HEK293 (cell line): Measurements from ENCODE around the gene PTGER1.

ENCODE experiments used
- CTCF ChIA-PET: fragments of 350-600 bp; formaldehyde crosslinking; extraction: SDS; loops from one replicate; lab custom pipeline; 2021; ENCODE audit warnings: antibody characterized with exemption; lab: Yijun Ruan, JAX
- POLR2A ChIA-PET: fragments of 300-600 bp; formaldehyde crosslinking; extraction: SDS; loops from one replicate; lab custom pipeline; 2020; ENCODE audit warnings: antibody characterized with exemption, inconsistent platforms; lab: Yijun Ruan, JAX
- H3K27ac ChIP-seq: fragments of 200-500 bp; sonication (Bioruptor generic); 2 replicates; pipeline ENCODE4 v1.5.1; 2014; ENCODE audit warnings: low read depth, low read length, control low read depth, inconsistent platforms; ENCODE audit errors: extremely low read depth
- H3K36me3 ChIP-seq, 2 experiments: fragments of 200-500 bp in 1 of 2; sonication (Bioruptor generic) in 1 of 2; 1 replicate in 1 of 2; 2 replicates in 1 of 2; pipeline ENCODE4 v1.5.1; 2014 to 2017; ENCODE audit warnings: inconsistent platforms in 2 of 2, low read length in 2 of 2; ENCODE audit not compliant: control insufficient read depth in 2 of 2, insufficient read depth in 1 of 2
- H3K4me1 ChIP-seq: fragments of 200-500 bp; sonication (Bioruptor generic); 2 replicates; pipeline ENCODE4 v1.5.1; 2014; ENCODE audit warnings: mild to moderate bottlenecking, low read length, inconsistent platforms; ENCODE audit not compliant: control insufficient read depth, insufficient read depth
- H3K4me3 ChIP-seq: 2 replicates; pipeline ENCODE4 v1.5.1; 2011; ENCODE audit warnings: low read depth, mild to moderate bottlenecking, control low read depth, low read length, moderate library complexity
- H3K9me3 ChIP-seq: fragments of 200-500 bp; sonication (Bioruptor generic); 2 replicates; pipeline ENCODE4 v1.5.1; 2014; ENCODE audit warnings: low read depth, low read length, inconsistent platforms; ENCODE audit not compliant: control insufficient read depth, insufficient read depth
- ATF2 ChIP-seq: fragments of 450-650 bp; formaldehyde crosslinking; IDR thresholded peaks from 2 replicates; pipeline ENCODE4 v1.5.1; 2016; ENCODE audit warnings: missing biosample characterization, missing genetic modification characterization, low read depth
- KLF17 ChIP-seq: fragments of 450-650 bp; formaldehyde crosslinking; IDR thresholded peaks from 2 replicates; pipeline ENCODE4 v1.5.1; 2016; ENCODE audit warnings: missing biosample characterization, missing genetic modification characterization
- KLF8 ChIP-seq: fragments of 450-650 bp; formaldehyde crosslinking; IDR thresholded peaks from 2 replicates; pipeline ENCODE4 v1.5.1; 2016; ENCODE audit warnings: missing biosample characterization, missing genetic modification characterization
- KLF9 ChIP-seq: fragments of 450-650 bp; formaldehyde crosslinking; IDR thresholded peaks from 2 replicates; pipeline ENCODE4 v1.5.1; 2016; ENCODE audit warnings: missing biosample characterization, missing genetic modification characterization, low read depth
- PRDM10 ChIP-seq: fragments of 450-650 bp; formaldehyde crosslinking; IDR thresholded peaks from 2 replicates; pipeline ENCODE4 v1.5.1; 2016; ENCODE audit warnings: missing biosample characterization, missing genetic modification characterization
- PRDM4 ChIP-seq: fragments of 450-650 bp; formaldehyde crosslinking; IDR thresholded peaks from 2 replicates; pipeline ENCODE4 v1.5.1; 2017; ENCODE audit warnings: missing biosample characterization, missing genetic modification characterization
- SCRT1 ChIP-seq: fragments of 450-650 bp; formaldehyde crosslinking; IDR thresholded peaks from 2 replicates; pipeline ENCODE4 v1.5.1; 2016; ENCODE audit warnings: missing biosample characterization, missing genetic modification characterization, borderline replicate concordance
- SCRT2 ChIP-seq: fragments of 450-650 bp; formaldehyde crosslinking; IDR thresholded peaks from 2 replicates; pipeline ENCODE4 v1.5.1; 2016; ENCODE audit warnings: missing biosample characterization, missing genetic modification characterization
- SP2 ChIP-seq: fragments of 450-650 bp; formaldehyde crosslinking; IDR thresholded peaks from 2 replicates; pipeline ENCODE4 v1.5.1; 2016; ENCODE audit warnings: missing biosample characterization, missing genetic modification characterization
- YY1 ChIP-seq: fragments of 450-650 bp; formaldehyde crosslinking; IDR thresholded peaks from 2 replicates; pipeline ENCODE4 v1.5.1; 2018; ENCODE audit warnings: missing biosample characterization, missing genetic modification characterization
- YY2 ChIP-seq: fragments of 450-650 bp; formaldehyde crosslinking; IDR thresholded peaks from 2 replicates; pipeline ENCODE4 v1.5.1; 2016; ENCODE audit warnings: missing biosample characterization, missing genetic modification characterization
- ZBTB21 ChIP-seq: fragments of 450-650 bp; formaldehyde crosslinking; IDR thresholded peaks from 2 replicates; pipeline ENCODE4 v1.5.1; 2017; ENCODE audit warnings: missing biosample characterization, missing genetic modification characterization
- ZEB2 ChIP-seq: fragments of 450-650 bp; formaldehyde crosslinking; IDR thresholded peaks from 2 replicates; pipeline ENCODE4 v1.5.1; 2016; ENCODE audit warnings: missing biosample characterization, missing genetic modification characterization
- ZIC2 ChIP-seq: fragments of 450-650 bp; formaldehyde crosslinking; IDR thresholded peaks from 2 replicates; pipeline ENCODE4 v1.5.1; 2016; ENCODE audit warnings: missing biosample characterization, missing genetic modification characterization
- ZNF148 ChIP-seq: fragments of 450-650 bp; formaldehyde crosslinking; IDR thresholded peaks from 2 replicates; pipeline ENCODE4 v1.5.0; 2017; ENCODE audit warnings: missing biosample characterization, missing genetic modification characterization, borderline replicate concordance
- ZNF157 ChIP-seq: fragments of 450-650 bp; formaldehyde crosslinking; IDR thresholded peaks from 2 replicates; pipeline ENCODE4 v1.5.1; 2016; ENCODE audit warnings: missing biosample characterization, missing genetic modification characterization
- ZNF335 ChIP-seq: fragments of 450-650 bp; formaldehyde crosslinking; conservative IDR thresholded peaks from 2 replicates; pipeline ENCODE4 v1.5.1; 2016; ENCODE audit warnings: missing biosample characterization, missing genetic modification characterization
- ZNF416 ChIP-seq: fragments of 450-650 bp; formaldehyde crosslinking; IDR thresholded peaks from 2 replicates; pipeline ENCODE4 v1.5.1; 2016; ENCODE audit warnings: missing biosample characterization, missing genetic modification characterization
- ZNF514 ChIP-seq: fragments of 450-650 bp; formaldehyde crosslinking; IDR thresholded peaks from 2 replicates; pipeline ENCODE4 v1.5.1; 2016; ENCODE audit warnings: missing biosample characterization, missing genetic modification characterization
- ZNF585B ChIP-seq: fragments of 450-650 bp; formaldehyde crosslinking; IDR thresholded peaks from 2 replicates; pipeline ENCODE4 v1.5.1; 2016; ENCODE audit warnings: missing biosample characterization, missing genetic modification characterization
- ZNF629 ChIP-seq: fragments of 450-650 bp; formaldehyde crosslinking; IDR thresholded peaks from 2 replicates; pipeline ENCODE4 v1.5.1; 2017; ENCODE audit warnings: missing biosample characterization, missing genetic modification characterization
- ZNF654 ChIP-seq: fragments of 450-650 bp; formaldehyde crosslinking; IDR thresholded peaks from 2 replicates; pipeline ENCODE4 v1.5.1; 2016; ENCODE audit warnings: low read depth, missing biosample characterization, missing genetic modification characterization
- ZNF704 ChIP-seq: fragments of 450-650 bp; formaldehyde crosslinking; IDR thresholded peaks from 2 replicates; pipeline ENCODE4 v1.5.1; 2016; ENCODE audit warnings: missing biosample characterization, missing genetic modification characterization
- ZNF785 ChIP-seq: fragments of 450-650 bp; formaldehyde crosslinking; IDR thresholded peaks from 2 replicates; pipeline ENCODE4 v1.5.1; 2016; ENCODE audit warnings: missing biosample characterization, missing genetic modification characterization
- ZNF843 ChIP-seq: fragments of 450-650 bp; formaldehyde crosslinking; IDR thresholded peaks from 2 replicates; pipeline ENCODE4 v1.5.1; 2016; ENCODE audit warnings: missing biosample characterization, missing genetic modification characterization

Gene PTGER1

GRCh38 chr19:14476673-14477401 lies 1.7 kb upstream of the PTGER1 start:
- Histone ChIP-seq H3K36me3 (peaks cover 0 to 33% of the 10 kb centered on the region in 2 experiments; a peak in 2 of 3 replicates), H3K4me3 (no peak overlapping the region), H3K27ac (no peak overlapping the region), H3K4me1 (no peaks in the 10 kb centered on the region; the same call in 1 of the 2 replicates), H3K9me3 (no peaks in the 10 kb centered on the region)
- ChIA-PET CTCF (interaction anchor here (0.7 kb wide), 1 partner anchor 118 kb away, joined by 3 read pairs; no protein-coding TSS in a partner anchor), POLR2A (interaction anchor here (0.6 to 1.6 kb wide), 3 partner anchors 19 to 340 kb away, joined by 3 to 5 read pairs (median 4); partner anchors contain the start of genes ASF1B and GIPC1)
- peak; percentile 96 for TF ChIP-seq ZNF629 (tag by site-specific recombination)
- TF ChIP-seq SCRT1 (tag by site-specific recombination), result peak; percentile 54; the same call in 1 of the 2 replicates
- no peak for TF ChIP-seq ZNF654 (tag by site-specific recombination)
- no peak for TF ChIP-seq ZNF585B (tag by site-specific recombination)
- peak; percentile 26; the same call in 1 of the 2 replicates for TF ChIP-seq PRDM10 (tag by site-specific recombination)
- no peak for TF ChIP-seq ZNF157 (tag by site-specific recombination)
- TF ChIP-seq SP2 (tag by site-specific recombination), result peak; percentile 39
- TF ChIP-seq ZBTB21 (tag by site-specific recombination), result peak; percentile 97
- TF ChIP-seq ZNF514 (tag by site-specific recombination), result no peak; the same call in 1 of the 2 replicates
- peak; percentile 52; the same call in 1 of the 2 replicates for TF ChIP-seq ATF2 (tag by site-specific recombination)
- TF ChIP-seq ZNF785 (tag by site-specific recombination), result 0 out of 2 replicates have a peak, but pooled peaks have one; percentile 38
- no peak for TF ChIP-seq YY1 (tag by site-specific recombination)
- peak; percentile 32; the same call in 1 of the 2 replicates for TF ChIP-seq PRDM4 (tag by site-specific recombination)
- peak; percentile 89 for TF ChIP-seq SCRT2 (tag by site-specific recombination)
- TF ChIP-seq ZIC2 (tag by site-specific recombination), result peak; percentile 75
- no peak for TF ChIP-seq YY2 (tag by site-specific recombination)
- no peak for TF ChIP-seq ZNF148 (tag by site-specific recombination)
- peak; percentile 57; the same call in 1 of the 2 replicates for TF ChIP-seq KLF8 (tag by site-specific recombination)
- peak; percentile 88 for TF ChIP-seq ZEB2 (tag by site-specific recombination)
- peak; percentile 79 for TF ChIP-seq KLF17 (tag by site-specific recombination)
- TF ChIP-seq ZNF843 (tag by site-specific recombination), result no peak
- TF ChIP-seq KLF9 (tag by site-specific recombination), result peak; percentile 65; the same call in 1 of the 2 replicates
- TF ChIP-seq ZNF335 (tag by site-specific recombination), result peak; percentile 48; the same call in 1 of the 2 replicates
- TF ChIP-seq ZNF704 (tag by site-specific recombination), result no peak
- TF ChIP-seq ZNF416 (tag by site-specific recombination), result no peak
